ENCODE measurements around the gene SRSF11.

GRCh38 chr1:70211541-70211940, 9.6 kb upstream of the SRSF11 start:
- TF ChIP-seq CTCF (conservative IDR thresholded peaks at IDR 0.05; ENCODE audit: low read depth, low read length) (no peak), USF2 (IDR thresholded peaks at IDR 0.05; ENCODE audit: low read depth, low read length) (no peak), POLR2A (IDR thresholded peaks at IDR 0.05; ENCODE audit: low read depth, low read length) (no peak), RCOR1 (IDR thresholded peaks at IDR 0.05; ENCODE audit: insufficient replicate concordance, low read length) (no peak), MXI1 (IDR thresholded peaks at IDR 0.05; ENCODE audit: borderline replicate concordance, low read depth, low read length) (no peak), MAZ (IDR thresholded peaks at IDR 0.05; ENCODE audit: borderline replicate concordance, low read depth, low read length) (no peak)
